B cell (primary cell): ENCODE measurements around the gene SPRY4. TPM values are rescaled to one million over a fixed set of nuclear protein-coding genes. Genes with fewer than 3 reads are reported as not detected.

Source experiments
- ATAC-seq: fragments of 200-7000 bp; cut with Tn5 transposase; one replicate; pipeline ENCODE4 v1.10.0; 2021; ENCODE audit warnings: low read depth, mild to moderate bottlenecking, moderate number of reproducible peaks, moderate library complexity
- CTCF ChIA-PET: fragments of 350-600 bp; sonication (Branson Sonifier 250); formaldehyde crosslinking; loops from one replicate; lab custom pipeline; 2021; ENCODE audit warnings: antibody characterized with exemption, inconsistent platforms; lab: Charles Lee
- POLR2A ChIA-PET: fragments of 350-600 bp; sonication (Branson Sonifier 250); formaldehyde crosslinking; loops from one replicate; lab custom pipeline; 2021; ENCODE audit warnings: antibody characterized with exemption; lab: Charles Lee
- DNase-seq: peaks from one replicate; pipeline ENCODE4 v3.0.0; 2013
- H2AFZ ChIP-seq: 2 replicates; pipeline ENCODE4 v1.6.1; 2012; ENCODE audit warnings: mild to moderate bottlenecking, low read depth, low read length; ENCODE audit not compliant: insufficient read depth, poor library complexity, severe bottlenecking
- H3K27ac ChIP-seq, 2 donors: 1 replicate in 1 of 2; 2 replicates in 1 of 2; pipeline ENCODE4 v1.5.1; 2012 to 2013; ENCODE audit warnings: low read length in 2 of 2, mild to moderate bottlenecking in 2 of 2, moderate library complexity in 1 of 2
- H3K27me3 ChIP-seq, 4 experiments: fragments of 200-600 bp in 1 of 4; sonication (generic) in 1 of 4; replicated peaks in 1 of 4; 1 replicate in 2 of 4; 2 replicates in 2 of 4; pipeline versions ENCODE4 v1.6.1 to v1.7.0; 2013 to 2016; ENCODE audit warnings: low read length in 3 of 4, mild to moderate bottlenecking in 2 of 4, mixed read lengths in 1 of 4, moderate library complexity in 1 of 4; ENCODE audit not compliant: insufficient read depth in 4 of 4, control insufficient read depth in 3 of 4; ENCODE audit errors: control extremely low read depth in 1 of 4
- H3K36me3 ChIP-seq, 2 experiments: replicated peaks in 1 of 2; 1 replicate in 1 of 2; 2 replicates in 1 of 2; pipeline versions ENCODE4 v1.6.1 to v1.7.1; 2013; ENCODE audit warnings: low read length in 1 of 2; ENCODE audit not compliant: insufficient read depth in 2 of 2, control insufficient read depth in 1 of 2; ENCODE audit errors: control extremely low read depth in 1 of 2, extremely low read depth in 1 of 2
- H3K4me1 ChIP-seq, 2 donors: fragments of 200-600 bp in 1 of 2; sonication (generic) in 1 of 2; 1 replicate in 1 of 2; 2 replicates in 1 of 2; pipeline versions ENCODE4 v1.5.1 to v1.6.1; 2013 to 2017; ENCODE audit warnings: low read length in 2 of 2; ENCODE audit not compliant: control insufficient read depth in 2 of 2, insufficient read depth in 2 of 2
- H3K4me2 ChIP-seq: replicated peaks from 2 replicates; pipeline ENCODE3; 2012; ENCODE audit warnings: mild to moderate bottlenecking, low read depth, low read length; ENCODE audit not compliant: poor library complexity, severe bottlenecking
- H3K4me3 ChIP-seq, 5 experiments: fragments of 200-600 bp in 1 of 5; sonication (generic) in 1 of 5; 1 replicate in 3 of 5; 2 replicates in 2 of 5; pipeline versions ENCODE4 v1.5.1 to v1.7.0; 2011 to 2016; ENCODE audit warnings: low read length in 4 of 5, mild to moderate bottlenecking in 4 of 5, low read depth in 2 of 5, control low read depth in 1 of 5, moderate library complexity in 1 of 5; ENCODE audit not compliant: insufficient read depth in 1 of 5; ENCODE audit errors: control extremely low read depth in 1 of 5, extremely low read depth in 1 of 5
- H3K79me2 ChIP-seq: fragments of 200-600 bp; sonication (generic); one replicate; pipeline ENCODE4 v1.6.0; 2016; ENCODE audit warnings: low read length; ENCODE audit not compliant: control insufficient read depth, insufficient read depth
- H3K9ac ChIP-seq: fragments of 200-600 bp; sonication (generic); 2 replicates; pipeline ENCODE4 v1.6.1; 2017; ENCODE audit warnings: mild to moderate bottlenecking, low read length, moderate library complexity
- H3K9me3 ChIP-seq, 3 donors: one replicate each; pipeline versions ENCODE4 v1.6.1 to v1.7.1; 2013; ENCODE audit warnings: low read length in 2 of 3; ENCODE audit not compliant: control insufficient read depth in 2 of 3, insufficient read depth in 1 of 3; ENCODE audit errors: control extremely low read depth in 1 of 3
- H4K20me1 ChIP-seq: 2 replicates; pipeline ENCODE4 v1.6.0; 2012; ENCODE audit warnings: mild to moderate bottlenecking, low read length; ENCODE audit not compliant: insufficient read depth, control insufficient read depth, poor library complexity, severe bottlenecking
- H3K27ac Mint-ChIP-seq: one replicate; pipeline ENCODE4 v1.8.0; 2021; ENCODE audit warnings: mixed read lengths
- H3K27me3 Mint-ChIP-seq: one replicate; pipeline ENCODE4 v1.8.0; 2021; ENCODE audit warnings: mixed read lengths
- H3K4me1 Mint-ChIP-seq: one replicate; pipeline ENCODE4 v1.8.0; 2021; ENCODE audit warnings: mixed read lengths
- H3K4me3 Mint-ChIP-seq: one replicate; pipeline ENCODE4 v1.8.0; 2021; ENCODE audit warnings: mixed read lengths
- H3K9me3 Mint-ChIP-seq: one replicate; pipeline ENCODE4 v1.8.0; 2022; ENCODE audit warnings: mixed read lengths; ENCODE audit not compliant: insufficient read depth
- EZH2 ChIP-seq: IDR thresholded peaks from 2 replicates; pipeline ENCODE4 v1.6.1; 2012; ENCODE audit warnings: borderline replicate concordance, low read depth, mild to moderate bottlenecking, moderate library complexity, low read length; ENCODE audit not compliant: insufficient read depth, poor library complexity, severe bottlenecking
- WGBS: methylation state at CpG from one replicate; pipeline ENCODE4 v1.1.5; 2013; ENCODE audit warnings: missing lambda C conversion rate; ENCODE audit not compliant: insufficient coverage; 5-methylcytosine and 5-hydroxymethylcytosine counted together
- intact Hi-C: fragments of 100-400 bp; cut with micrococcal nuclease; formaldehyde crosslinking; loops from one replicate; pipeline ENCODE4 v1.10.0; 2022
- polyA plus RNA-seq: library from polyadenylated mRNA; depleted of rRNA; stranded (reverse); fragments of >200 nt; gene quantifications from 2 replicates; pipeline ENCODE4 v1.2.3, GENCODE V29; 2012
- total RNA-seq, 2 donors: library from RNA; stranded (reverse); fragments of 120-200 nt in 1 of 2; gene quantifications; 1 replicate in 1 of 2; 2 replicates in 1 of 2; pipeline versions ENCODE4 v1.2.3 to v1.2.4, GENCODE V29; 2013 to 2022
- TF ChIP-seq, protein P1 (sequence below): fragments of 200-600 bp; IDR thresholded peaks from one replicate; pipeline ENCODE4 v1.8.0; 2022; ENCODE audit warnings: antibody characterized with exemption, mild to moderate bottlenecking

SPRY4 gene
- total and polyA plus RNA-seq, 2 donors (not counting 1 experiment from before 2014, with no cell fraction given): 0.06 TPM; not detected in 1

DNA sequence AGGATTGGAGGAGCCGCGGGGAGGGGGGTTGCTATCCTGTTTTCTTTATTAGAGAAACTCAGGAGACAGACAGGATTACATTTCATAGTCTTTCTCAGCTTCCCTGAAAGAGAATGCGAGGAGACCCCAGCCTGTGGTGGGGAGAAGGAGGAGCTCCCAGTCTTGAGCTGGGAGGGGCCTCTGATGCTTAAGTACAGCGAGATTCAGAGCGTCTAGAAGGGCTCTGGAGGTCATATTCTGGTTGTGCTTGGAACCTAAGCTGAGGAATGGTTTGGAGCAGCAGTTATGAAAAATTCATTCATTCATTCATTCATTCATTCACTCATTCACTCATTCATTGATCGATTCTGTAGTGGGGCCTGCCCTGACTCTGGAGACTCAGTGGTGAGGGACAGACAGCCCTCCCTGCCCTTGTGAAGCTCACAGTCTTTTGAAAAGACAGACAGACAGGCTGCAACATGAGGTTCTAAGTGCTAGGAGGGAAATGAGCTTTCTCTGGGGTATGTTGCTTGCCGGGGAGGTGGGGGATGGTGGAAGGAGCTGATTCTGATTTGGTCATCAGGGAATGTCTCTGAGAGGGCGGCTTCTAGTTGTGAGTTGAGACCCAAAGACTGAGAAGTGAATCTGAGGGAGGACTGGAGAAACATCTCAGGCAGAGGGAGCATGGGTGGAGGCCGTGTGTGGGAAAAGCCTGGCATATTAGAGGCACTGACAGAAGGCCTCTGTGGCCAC is 2.5 kb upstream of the SPRY4 start:
- Histone ChIP-seq H2AFZ (no peak overlapping the region), H4K20me1 (no peaks in the 10 kb centered on the region), H3K4me3 (no peak overlapping the region), H3K36me3 (no peaks in the 10 kb centered on the region), H3K4me2 (no peak overlapping the region), H3K9ac (no peak overlapping the region), H3K79me2 (no peaks in the 10 kb centered on the region), H3K27me3 (peaks cover 0 to 69% (median 33%) of the 10 kb centered on the region in 4 experiments), H3K27ac (no peak overlapping the region), H3K9me3 (peaks cover 0 to 18% (median 0%) of the 10 kb centered on the region in 3 donors), H3K4me1 (peaks cover 30 to 38% of the 10 kb centered on the region in 2 donors)
- Mint-ChIP-seq H3K27ac (no peak overlapping the region), H3K9me3 (no peaks in the 10 kb centered on the region), H3K4me3 (no peak overlapping the region), H3K4me1 (peaks cover 28% of the 10 kb centered on the region), H3K27me3 (peaks cover 59% of the 10 kb centered on the region)
- ChIA-PET POLR2A (no interaction called here), CTCF (no interaction called here)
- 71% methylated on average over 5 of the region's 9 CpGs for WGBS
- ATAC-seq (no peak), DNase-seq (no peak)
- TF ChIP-seq, protein P1, sequence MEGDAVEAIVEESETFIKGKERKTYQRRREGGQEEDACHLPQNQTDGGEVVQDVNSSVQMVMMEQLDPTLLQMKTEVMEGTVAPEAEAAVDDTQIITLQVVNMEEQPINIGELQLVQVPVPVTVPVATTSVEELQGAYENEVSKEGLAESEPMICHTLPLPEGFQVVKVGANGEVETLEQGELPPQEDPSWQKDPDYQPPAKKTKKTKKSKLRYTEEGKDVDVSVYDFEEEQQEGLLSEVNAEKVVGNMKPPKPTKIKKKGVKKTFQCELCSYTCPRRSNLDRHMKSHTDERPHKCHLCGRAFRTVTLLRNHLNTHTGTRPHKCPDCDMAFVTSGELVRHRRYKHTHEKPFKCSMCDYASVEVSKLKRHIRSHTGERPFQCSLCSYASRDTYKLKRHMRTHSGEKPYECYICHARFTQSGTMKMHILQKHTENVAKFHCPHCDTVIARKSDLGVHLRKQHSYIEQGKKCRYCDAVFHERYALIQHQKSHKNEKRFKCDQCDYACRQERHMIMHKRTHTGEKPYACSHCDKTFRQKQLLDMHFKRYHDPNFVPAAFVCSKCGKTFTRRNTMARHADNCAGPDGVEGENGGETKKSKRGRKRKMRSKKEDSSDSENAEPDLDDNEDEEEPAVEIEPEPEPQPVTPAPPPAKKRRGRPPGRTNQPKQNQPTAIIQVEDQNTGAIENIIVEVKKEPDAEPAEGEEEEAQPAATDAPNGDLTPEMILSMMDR: no peak
- intact Hi-C loops: loop anchor here (10.0 kb wide), 1 partner anchor 102 kb away; no protein-coding TSS in a partner anchor

DNA sequence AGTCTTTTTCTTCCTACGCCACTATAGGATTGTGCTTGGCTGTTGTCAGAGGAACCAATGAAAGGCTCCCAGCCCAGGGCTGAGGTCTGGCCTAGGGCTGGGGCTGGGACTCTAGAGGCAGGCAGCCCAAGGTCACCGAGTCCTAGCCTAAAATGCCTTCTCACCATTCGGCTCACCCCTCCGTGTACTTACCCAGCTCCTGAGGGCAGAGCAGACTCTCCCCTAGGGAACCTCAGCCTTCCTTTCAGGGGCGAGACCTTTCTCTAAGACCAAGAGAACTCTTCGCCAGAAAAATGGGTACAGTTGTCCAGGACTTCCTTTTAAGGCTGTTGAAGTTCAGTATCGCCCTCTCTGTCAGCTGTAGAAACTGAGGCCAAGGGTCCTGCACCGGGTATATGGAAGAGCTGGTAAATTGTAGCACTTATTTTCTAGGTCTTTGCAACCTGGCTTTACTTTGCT is 1.7 kb upstream of the SPRY4 start:
- CTCF ChIA-PET: no interaction called here
- H3K4me3 Mint-ChIP-seq: peak overlapping the region; percentile 90

More for the DNA sequence above, 1.7 kb upstream of the SPRY4 start:
- no peak for TF ChIP-seq EZH2
- TF ChIP-seq, protein P1: no peak
- Histone ChIP-seq H3K4me1 (peaks cover 30 to 38% of the 10 kb centered on the region in 2 donors), H3K27me3 (peaks cover 0 to 75% (median 34%) of the 10 kb centered on the region in 4 experiments), H3K9me3 (peaks cover 0 to 18% (median 0%) of the 10 kb centered on the region in 3 donors), H3K36me3 (no peaks in the 10 kb centered on the region), H3K79me2 (no peaks in the 10 kb centered on the region), H3K27ac (no peak overlapping the region), H4K20me1 (no peaks in the 10 kb centered on the region), H3K4me3 (no peak overlapping the region), H3K9ac (peak overlapping the region; percentile 65), H2AFZ (no peak overlapping the region), H3K4me2 (peak overlapping the region; percentile 96)
- Mint-ChIP-seq H3K4me1 (peaks cover 28% of the 10 kb centered on the region), H3K9me3 (no peaks in the 10 kb centered on the region), H3K27me3 (peaks cover 59% of the 10 kb centered on the region), H3K27ac (no peak overlapping the region)
- DNase-seq: peak; percentile 22
- no peak for ATAC-seq
- POLR2A ChIA-PET: interaction anchor here (0.7 kb wide), 1 partner anchor 493 kb away, joined by 4 read pairs; no protein-coding TSS in a partner anchor
- 59% methylated on average over 6 of the region's 8 CpGs for WGBS
- intact Hi-C loops: loop anchor here (10.0 kb wide), 1 partner anchor 102 kb away; no protein-coding TSS in a partner anchor
